HUES64 (cell line): ENCODE measurements around the gene PAM.
"Not testable (repeated sequence)": the region's sequence is repeated elsewhere in the genome, so short reads cannot be mapped to it uniquely, and the experiment has no call there.

Source experiments
- H3K27ac ChIP-seq: 2 replicates; pipeline ENCODE4 v1.7.0; 2013; ENCODE audit warnings: low read depth, low read length, inconsistent platforms
- H3K27me3 ChIP-seq: 2 replicates; pipeline ENCODE4 v1.6.1; 2013; ENCODE audit warnings: mild to moderate bottlenecking, low read length; ENCODE audit not compliant: insufficient read depth
- H3K36me3 ChIP-seq: 2 replicates; pipeline ENCODE4 v1.6.1; 2013; ENCODE audit warnings: mild to moderate bottlenecking, low read length; ENCODE audit not compliant: insufficient read depth
- H3K4me1 ChIP-seq: 2 replicates; pipeline ENCODE4 v1.6.1; 2013; ENCODE audit warnings: mild to moderate bottlenecking, low read length, moderate library complexity; ENCODE audit not compliant: insufficient read depth
- H3K4me3 ChIP-seq: 2 replicates; pipeline ENCODE4 v1.5.1; 2013; ENCODE audit warnings: mild to moderate bottlenecking, low read length, moderate library complexity
- H3K9ac ChIP-seq: 2 replicates; pipeline ENCODE4 v1.6.1; 2013; ENCODE audit warnings: mild to moderate bottlenecking, low read depth, low read length
- H3K9me3 ChIP-seq: 2 replicates; pipeline ENCODE4 v1.6.1; 2013; ENCODE audit warnings: low read depth, low read length; ENCODE audit not compliant: insufficient read depth
- WGBS: fragments of 150-250, 120-280 bp; methylation state at CpG from one replicate; pipeline ENCODE4 v1.1.7; 2013; ENCODE audit warnings: missing lambda C conversion rate; 5-methylcytosine and 5-hydroxymethylcytosine counted together

The PAM gene

GRCh38 chr5:102903074-102903871, 148.2 kb downstream of the PAM start:
- Histone ChIP-seq H3K4me1 (0 out of 2 replicates have a peak, but pooled peaks cover 6% of the 10 kb centered on the region), H3K9me3 (no peaks in the 10 kb centered on the region; the same call in 1 of the 2 replicates), H3K36me3 (no peaks in the 10 kb centered on the region), H3K27ac (no peak overlapping the region), H3K27me3 (no peaks in the 10 kb centered on the region), H3K9ac (no peak overlapping the region), H3K4me3 (no peak overlapping the region)
- 89% methylated on average over 4 of the region's 7 CpGs for WGBS

DNA sequence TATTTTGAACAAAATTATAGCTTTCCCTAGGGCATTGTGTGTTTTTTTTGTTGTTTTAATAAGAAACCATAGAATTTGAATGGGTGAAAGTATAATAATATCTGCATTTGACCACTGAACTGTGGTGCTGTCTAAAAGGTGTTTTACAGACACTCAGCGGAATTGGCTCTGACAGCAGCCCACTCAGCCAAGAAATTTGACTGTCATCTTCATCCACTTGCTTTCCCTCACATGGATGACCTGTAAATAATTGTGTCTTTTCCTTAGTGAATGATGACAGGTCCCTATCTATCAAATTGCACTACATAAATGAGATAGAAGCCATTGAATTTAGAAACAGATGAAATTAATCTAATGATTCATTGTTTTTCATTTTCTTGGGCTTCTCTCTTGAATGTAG, 150.0 kb downstream of the PAM start:
- Histone ChIP-seq H3K27ac (no peak overlapping the region), H3K36me3 (no peaks in the 10 kb centered on the region), H3K9me3 (no peaks in the 10 kb centered on the region; the same call in 1 of the 2 replicates), H3K4me1 (no peaks in the 10 kb centered on the region), H3K27me3 (no peaks in the 10 kb centered on the region), H3K9ac (no peak overlapping the region), H3K4me3 (no peak overlapping the region)
- WGBS: 75% methylated on average over 1 of the region's 1 CpG

DNA sequence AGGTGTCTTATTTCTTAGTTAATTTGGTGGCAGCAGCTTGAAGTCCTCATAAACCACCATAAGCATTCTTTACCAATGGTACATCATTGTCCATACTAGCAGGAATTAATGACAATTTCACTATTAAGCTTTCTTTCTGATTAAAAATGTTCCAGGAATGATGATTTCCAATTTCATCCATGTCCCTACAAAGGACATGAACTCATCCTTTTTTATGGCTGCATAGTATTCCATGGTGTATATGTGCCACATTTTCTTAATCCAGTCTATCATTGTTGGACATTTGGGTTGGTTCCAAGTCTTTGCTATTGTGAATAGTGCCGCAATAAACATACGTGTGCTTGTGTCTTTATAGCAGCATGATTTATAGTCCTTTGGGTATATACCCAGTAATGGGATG, 152.0 kb downstream of the PAM start:
- not testable (repeated sequence) for H3K4me1 ChIP-seq, H3K27me3 ChIP-seq, H3K9me3 ChIP-seq, H3K4me3 ChIP-seq, H3K36me3 ChIP-seq, H3K27ac ChIP-seq, H3K9ac ChIP-seq
- no CpG with 5 or more reads among the region's 2 CpGs for WGBS

GRCh38 chr5:102910240-102911226, 155.4 kb downstream of the PAM start:
- no peak overlapping the region for H3K27ac ChIP-seq

DNA sequence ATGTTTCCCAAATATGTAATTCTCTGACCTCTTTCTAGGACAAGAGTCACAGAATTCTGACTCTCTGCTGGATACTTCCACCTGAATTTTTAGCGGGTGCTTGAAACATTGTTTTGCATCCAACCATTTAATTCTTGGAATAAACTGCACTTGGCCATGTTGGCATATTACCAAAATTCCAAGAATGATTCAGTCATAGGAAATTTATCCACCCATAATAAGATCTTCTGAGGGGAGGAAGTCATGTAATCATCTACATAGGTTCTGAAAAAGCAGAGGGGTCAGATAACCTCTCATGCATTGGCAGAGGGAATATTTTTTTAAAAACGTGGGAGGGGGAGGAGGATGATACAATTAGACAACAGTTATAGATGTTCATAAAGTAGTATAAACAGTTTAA, 156.9 kb downstream of the PAM start:
- no peaks in the 10 kb centered on the region for H3K4me1 ChIP-seq
- H3K4me3 ChIP-seq: no peak overlapping the region
- H3K9ac ChIP-seq: no peak overlapping the region
- H3K27me3 ChIP-seq: no peaks in the 10 kb centered on the region
- H3K36me3 ChIP-seq: peaks cover 6% of the 10 kb centered on the region; the same call in 1 of the 2 replicates
- 87% methylated on average over 1 of the region's 2 CpGs for WGBS
- H3K27ac ChIP-seq: no peak overlapping the region
- no peaks in the 10 kb centered on the region for H3K9me3 ChIP-seq

More at GRCh38 chr5:102910240-102911226, 155.4 kb downstream of the PAM start:
- no peak overlapping the region for H3K9ac ChIP-seq
- peaks cover 6% of the 10 kb centered on the region; the same call in 1 of the 2 replicates for H3K36me3 ChIP-seq
- H3K9me3 ChIP-seq: no peaks in the 10 kb centered on the region; the same call in 1 of the 2 replicates
- H3K4me3 ChIP-seq: no peak overlapping the region
- no peaks in the 10 kb centered on the region for H3K27me3 ChIP-seq
- 90% methylated on average over 6 of the region's 6 CpGs for WGBS
- no peaks in the 10 kb centered on the region for H3K4me1 ChIP-seq

- H3K27ac ChIP-seq: no peak overlapping the region
- H3K4me3 ChIP-seq: no peak overlapping the region
- no peaks in the 10 kb centered on the region for H3K9me3 ChIP-seq
- H3K9ac ChIP-seq: no peak overlapping the region
- peaks cover 6% of the 10 kb centered on the region; the same call in 1 of the 2 replicates for H3K36me3 ChIP-seq
- no peaks in the 10 kb centered on the region for H3K27me3 ChIP-seq
- peaks cover 12% of the 10 kb centered on the region for H3K4me1 ChIP-seq
Observed at GRCh38 chr5:102916109-102916508, 161.0 kb downstream of the PAM start.

GRCh38 chr5:102918986-102919610, 164.0 kb downstream of the PAM start:
- no CpG with 5 or more reads among the region's 1 CpG for WGBS

GRCh38 chr5:102920762-102921161, 165.7 kb downstream of the PAM start:
- Histone ChIP-seq H3K4me1 (peaks cover 12% of the 10 kb centered on the region), H3K9me3 (no peaks in the 10 kb centered on the region), H3K36me3 (peaks cover 3% of the 10 kb centered on the region; the same call in 1 of the 2 replicates), H3K27ac (no peak overlapping the region), H3K4me3 (no peak overlapping the region), H3K9ac (no peak overlapping the region), H3K27me3 (no peaks in the 10 kb centered on the region)
- 88% methylated on average over 5 of the region's 5 CpGs for WGBS

More at GRCh38 chr5:102918986-102919610, 164.0 kb downstream of the PAM start:
- no peak overlapping the region for H3K9ac ChIP-seq
- peaks cover 2% of the 10 kb centered on the region; the same call in 1 of the 2 replicates for H3K36me3 ChIP-seq
- H3K27me3 ChIP-seq: no peaks in the 10 kb centered on the region
- H3K9me3 ChIP-seq: no peaks in the 10 kb centered on the region
- no peak overlapping the region for H3K4me3 ChIP-seq
- peaks cover 12% of the 10 kb centered on the region for H3K4me1 ChIP-seq
- no peak overlapping the region for H3K27ac ChIP-seq

DNA sequence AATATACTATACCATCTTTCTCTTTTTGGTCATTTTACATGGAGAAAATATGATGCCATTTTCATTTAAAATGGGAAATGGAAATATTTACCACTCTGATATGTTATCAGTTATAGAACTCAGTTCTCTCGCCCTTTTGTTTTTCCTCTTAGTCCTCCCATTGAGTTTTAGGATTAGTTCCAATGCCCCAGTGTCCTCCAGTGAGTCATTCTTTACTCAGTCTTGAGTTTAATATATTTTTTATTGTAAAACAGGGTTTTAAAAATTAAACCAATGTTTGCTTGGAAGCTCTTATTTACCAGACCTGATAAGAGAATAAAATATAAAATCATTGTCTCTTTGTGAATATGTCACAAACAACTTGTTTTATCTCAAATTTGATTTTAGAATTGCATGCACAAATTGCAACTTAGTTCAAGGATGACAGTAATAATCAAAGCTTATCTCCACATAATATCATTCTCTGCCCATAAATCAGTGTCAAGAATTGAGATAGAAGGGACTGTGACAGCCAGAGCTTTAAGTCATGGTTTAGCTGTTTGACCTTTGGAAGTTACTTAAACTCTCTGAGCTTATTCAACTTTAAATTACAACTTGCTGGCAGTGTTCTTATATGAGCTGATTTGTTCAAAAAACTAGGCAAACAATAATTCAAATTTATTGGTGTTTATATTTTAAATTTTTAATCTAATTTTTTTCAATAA, 166.4 kb downstream of the PAM start:
- Histone ChIP-seq H3K9me3 (no peaks in the 10 kb centered on the region), H3K4me1 (peaks cover 12% of the 10 kb centered on the region), H3K36me3 (peaks cover 4% of the 10 kb centered on the region; the same call in 1 of the 2 replicates), H3K9ac (no peak overlapping the region), H3K27ac (no peak overlapping the region), H3K27me3 (no peaks in the 10 kb centered on the region), H3K4me3 (no peak overlapping the region)
- no CpG with 5 or more reads among the region's 1 CpG for WGBS

DNA sequence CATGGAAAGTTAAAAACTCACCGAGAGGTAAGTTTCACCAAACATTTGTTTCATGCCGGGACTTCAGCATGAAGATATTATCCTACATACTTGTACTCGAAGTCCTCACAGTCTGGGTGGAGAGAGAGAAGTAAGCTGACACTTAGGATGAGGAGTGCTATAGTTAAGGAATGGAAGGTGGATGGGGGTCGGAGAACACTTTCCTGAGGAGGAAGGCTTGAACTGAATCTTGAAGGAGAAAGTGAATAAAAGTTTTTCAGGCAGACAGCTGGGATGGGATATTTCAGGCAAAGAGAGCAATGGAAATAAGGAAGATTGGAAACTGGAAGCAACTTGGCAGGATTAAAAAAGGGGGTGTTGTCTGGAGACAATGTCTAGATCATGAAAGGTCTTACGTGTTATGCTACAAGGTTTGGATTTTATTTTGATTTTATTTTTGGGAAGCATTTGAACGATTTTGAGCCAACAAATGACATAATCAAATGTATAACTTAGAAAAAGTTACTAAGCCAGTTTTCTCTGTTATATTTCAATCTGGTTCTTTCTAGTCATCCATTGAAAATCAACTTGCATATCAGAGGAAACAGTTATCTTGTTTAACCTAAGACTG, 167.1 kb downstream of the PAM start:
- Histone ChIP-seq H3K27ac (no peak overlapping the region), H3K27me3 (no peaks in the 10 kb centered on the region), H3K9ac (no peak overlapping the region), H3K36me3 (peaks cover 5% of the 10 kb centered on the region; the same call in 1 of the 2 replicates), H3K4me1 (peaks cover 12% of the 10 kb centered on the region), H3K9me3 (no peaks in the 10 kb centered on the region), H3K4me3 (no peak overlapping the region)
- WGBS: 91% methylated on average over 5 of the region's 6 CpGs
